OCI-LY3 (cell line): ENCODE measurements around the gene GRM8.

Experiments
- EZH2phosphoT487 ChIP-seq: fragments of 200-600 bp; shearing (Covaris generic); IDR thresholded peaks from 2 replicates; pipeline ENCODE4 v1.6.1; 2018; ENCODE audit warnings: antibody characterized with exemption, mixed run types, low read depth
- TF ChIP-seq, protein P1 (sequence below): fragments of 200-600, 300-600 bp; sonication (generic); IDR thresholded peaks from 2 replicates; pipeline ENCODE4 v1.5.1; 2014; ENCODE audit warnings: antibody characterized with exemption, low read length, low read depth

DNA sequence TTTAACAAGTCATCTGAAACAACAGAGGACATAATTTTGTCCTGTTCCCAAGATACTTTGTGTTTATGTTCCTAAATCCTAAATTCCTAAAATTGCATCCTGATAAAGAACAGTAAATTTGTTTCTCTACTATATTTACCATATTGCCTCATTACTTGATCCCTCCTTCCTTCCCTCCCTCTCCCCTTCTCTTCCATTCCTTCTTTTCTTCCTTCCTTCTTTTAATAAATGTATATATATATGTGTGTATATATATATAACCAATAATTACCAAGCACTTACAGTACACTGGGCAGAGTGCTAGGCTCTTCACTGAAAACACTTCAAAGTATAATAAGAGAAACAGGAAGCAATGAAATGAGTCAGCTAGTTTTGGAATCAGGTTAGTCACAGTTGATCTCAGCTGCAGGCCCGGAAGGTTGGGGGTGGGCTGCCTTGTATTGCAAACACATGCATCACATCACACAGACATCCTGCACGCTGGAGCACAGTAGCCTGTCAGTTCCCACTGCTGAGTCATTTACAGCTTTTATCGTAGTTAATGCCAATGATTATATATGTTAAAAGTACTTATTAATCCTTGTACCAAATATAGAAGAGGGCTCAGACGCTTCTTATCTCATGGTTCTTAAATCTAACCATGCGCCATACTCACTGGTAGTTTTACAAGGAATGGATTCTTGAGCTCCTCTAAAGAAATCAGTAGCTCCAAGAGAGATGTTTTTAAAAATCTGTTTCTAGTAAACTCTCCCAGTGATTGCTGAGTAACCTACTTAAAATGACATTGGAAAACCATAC, 551.7 kb downstream of the GRM8 start:
- TF ChIP-seq, protein P1, sequence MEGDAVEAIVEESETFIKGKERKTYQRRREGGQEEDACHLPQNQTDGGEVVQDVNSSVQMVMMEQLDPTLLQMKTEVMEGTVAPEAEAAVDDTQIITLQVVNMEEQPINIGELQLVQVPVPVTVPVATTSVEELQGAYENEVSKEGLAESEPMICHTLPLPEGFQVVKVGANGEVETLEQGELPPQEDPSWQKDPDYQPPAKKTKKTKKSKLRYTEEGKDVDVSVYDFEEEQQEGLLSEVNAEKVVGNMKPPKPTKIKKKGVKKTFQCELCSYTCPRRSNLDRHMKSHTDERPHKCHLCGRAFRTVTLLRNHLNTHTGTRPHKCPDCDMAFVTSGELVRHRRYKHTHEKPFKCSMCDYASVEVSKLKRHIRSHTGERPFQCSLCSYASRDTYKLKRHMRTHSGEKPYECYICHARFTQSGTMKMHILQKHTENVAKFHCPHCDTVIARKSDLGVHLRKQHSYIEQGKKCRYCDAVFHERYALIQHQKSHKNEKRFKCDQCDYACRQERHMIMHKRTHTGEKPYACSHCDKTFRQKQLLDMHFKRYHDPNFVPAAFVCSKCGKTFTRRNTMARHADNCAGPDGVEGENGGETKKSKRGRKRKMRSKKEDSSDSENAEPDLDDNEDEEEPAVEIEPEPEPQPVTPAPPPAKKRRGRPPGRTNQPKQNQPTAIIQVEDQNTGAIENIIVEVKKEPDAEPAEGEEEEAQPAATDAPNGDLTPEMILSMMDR: no peak
- no peak for TF ChIP-seq EZH2phosphoT487
